Right renal pelvis (tissue), 4 donors: ENCODE measurements around the gene KRT78. TPM values are rescaled to one million over a fixed set of nuclear protein-coding genes. Genes with fewer than 3 reads are reported as not detected.
"Not testable (repeated sequence)": the region's sequence is repeated elsewhere in the genome, so short reads cannot be mapped to it uniquely, and the experiment has no call there.

Experiments used
- DNase-seq, 4 donors: peaks; one replicate each; pipeline ENCODE4 v3.0.0-alpha.2; 2013; ENCODE audit warnings: low read depth in 4 of 4, low spot score in 3 of 4, missing footprints in 1 of 4
- polyA plus RNA-seq, 4 donors: library from polyadenylated mRNA; unstranded; fragments of 120-200 nt; gene quantifications; one replicate each; pipeline ENCODE4 v1.2.1, GENCODE V29; 2013; ENCODE audit not compliant: insufficient read length in 4 of 4

KRT78 gene
- polyA plus RNA-seq, 4 donors = 0.05 TPM; not detected in 3

- no peak for DNase-seq
Observed at GRCh38 chr12:52872644-52873389, 24.0 kb upstream of the KRT78 start.

- no peak for DNase-seq
Observed at GRCh38 chr12:52871291-52872039, 22.7 kb upstream of the KRT78 start.

DNA sequence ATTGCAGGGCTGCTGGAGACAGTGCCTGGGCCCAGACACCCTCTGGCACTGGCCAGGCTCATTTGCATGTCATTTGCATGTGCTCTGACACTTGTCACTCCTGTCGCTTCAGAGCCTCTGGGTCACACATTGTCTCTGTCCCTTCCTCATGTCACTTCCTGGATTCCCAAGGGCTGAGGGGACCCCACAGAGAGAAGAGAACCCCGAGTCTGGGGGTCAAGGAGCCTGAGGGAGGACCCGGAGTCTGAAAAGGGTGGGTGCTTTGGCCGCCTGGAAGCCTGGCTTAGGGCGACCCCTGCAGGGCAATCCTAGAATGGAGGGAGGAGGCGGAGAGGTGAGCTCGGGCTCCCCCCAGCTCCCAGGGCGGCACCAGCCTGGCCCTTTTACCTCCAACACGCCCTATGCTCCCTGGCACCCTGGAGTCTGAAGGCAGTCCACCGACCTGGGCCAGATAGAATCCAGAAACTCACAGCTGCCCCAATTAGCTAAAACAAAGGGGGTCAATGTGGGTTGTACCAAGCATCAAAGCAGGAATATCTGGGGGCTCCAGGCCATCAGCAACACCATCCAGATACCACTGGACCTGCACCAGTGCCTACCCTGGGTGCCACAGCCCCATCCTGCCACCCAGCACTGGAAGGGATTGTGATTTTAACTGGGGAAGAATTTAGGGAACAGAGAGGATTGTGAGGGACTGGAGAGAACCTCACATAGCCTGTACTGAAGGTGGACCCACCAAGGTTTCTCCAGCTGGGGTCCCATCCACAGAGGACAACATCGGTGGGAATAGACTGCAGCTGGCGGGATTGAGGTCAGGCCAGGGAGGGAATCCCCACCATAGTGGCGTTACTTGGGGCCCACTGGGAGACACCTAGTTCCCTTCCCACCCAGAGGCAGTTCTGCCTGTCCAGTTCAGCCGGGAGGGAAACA, 21.8 kb upstream of the KRT78 start:
- no peak for DNase-seq

DNA sequence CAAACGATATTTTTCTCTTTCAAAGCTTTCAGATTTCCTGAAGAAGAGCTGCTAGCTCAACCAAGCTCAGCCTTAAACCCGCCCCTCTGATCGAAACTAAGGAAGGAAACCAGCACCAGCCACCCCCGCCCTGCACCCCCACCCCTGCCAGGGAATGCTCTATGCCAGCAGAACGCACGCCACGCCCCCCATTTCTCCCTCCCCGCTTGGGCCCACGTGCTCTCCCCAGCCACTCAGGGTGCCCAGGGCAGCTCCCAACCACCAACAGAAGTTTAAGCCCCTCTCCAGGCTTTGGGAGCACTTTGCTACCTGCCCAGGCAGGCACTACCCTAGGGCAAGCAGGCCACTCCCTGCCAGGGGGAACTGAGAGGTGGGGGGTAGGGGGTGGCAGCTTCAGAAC, 18.8 kb upstream of the KRT78 start:
- no peak for DNase-seq

DNA sequence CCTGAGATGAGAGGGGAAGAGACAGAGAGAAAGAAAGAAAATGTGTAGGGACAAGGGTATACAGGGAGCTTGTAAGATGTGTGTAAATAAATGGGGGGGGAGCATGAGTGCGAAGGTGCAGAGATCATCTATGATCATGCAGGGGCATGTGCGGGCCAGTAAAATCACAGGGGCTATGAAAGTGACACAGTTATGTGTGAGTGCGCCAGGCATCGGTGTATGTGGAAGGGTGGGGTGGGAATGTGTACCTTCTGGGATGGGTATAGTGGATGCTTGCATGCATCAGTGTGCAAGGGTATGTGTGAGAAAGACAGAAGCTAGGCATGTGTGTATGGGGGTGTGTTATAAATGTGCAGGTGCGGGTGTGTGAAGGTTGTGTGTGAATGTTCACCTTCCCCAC, 18.4 kb upstream of the KRT78 start:
- no peak for DNase-seq

GRCh38 chr12:52865090-52865944, 16.5 kb upstream of the KRT78 start:
- DNase-seq = peak in 1 of 4 donors; percentile 59

DNA sequence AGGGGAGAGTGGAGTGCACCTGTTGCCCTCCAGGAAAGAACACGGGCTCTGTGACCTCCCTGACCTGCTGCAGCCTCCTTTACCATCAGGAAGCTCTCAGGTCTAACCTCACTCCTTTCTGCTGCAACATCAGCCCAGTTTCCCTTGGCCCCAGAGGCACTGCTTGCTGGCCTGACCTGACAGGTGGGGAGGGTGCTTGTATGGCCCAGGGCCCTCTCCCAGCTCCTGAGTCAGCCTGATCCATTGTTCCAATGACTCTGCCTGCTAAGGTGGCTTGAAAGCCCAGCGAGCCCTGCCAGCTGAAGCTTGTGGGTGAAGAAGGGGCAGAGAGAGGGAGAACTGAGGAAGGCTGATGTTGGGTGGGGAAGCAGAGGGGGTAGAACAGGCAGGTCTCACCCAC, 13.2 kb upstream of the KRT78 start:
- no peak for DNase-seq

DNA sequence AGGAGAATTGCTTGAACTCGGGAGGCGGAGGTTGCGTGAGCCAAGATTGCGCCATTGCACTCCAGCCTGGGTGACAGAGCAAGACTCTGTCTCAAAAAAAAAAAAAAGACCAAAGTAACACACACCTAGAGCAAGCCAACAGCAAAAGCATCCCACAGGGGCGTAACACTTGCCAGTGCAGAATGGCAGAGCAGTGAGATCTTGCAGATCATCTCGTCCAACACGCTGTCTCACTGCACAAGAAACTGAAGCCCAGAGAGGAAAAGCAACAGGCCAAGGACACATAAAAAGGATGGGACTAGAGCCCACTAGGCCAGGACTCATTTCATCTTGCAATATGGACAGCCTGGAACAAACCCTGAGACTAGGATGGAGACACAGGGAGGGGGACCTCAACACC, 12.7 kb upstream of the KRT78 start:
- no peak for DNase-seq

GRCh38 chr12:52860102-52860823, 11.5 kb upstream of the KRT78 start:
- no peak for DNase-seq

GRCh38 chr12:52857500-52857899, 8.7 kb upstream of the KRT78 start:
- DNase-seq = no peak

GRCh38 chr12:52856787-52857186, 8.0 kb upstream of the KRT78 start:
- DNase-seq = no peak

DNA sequence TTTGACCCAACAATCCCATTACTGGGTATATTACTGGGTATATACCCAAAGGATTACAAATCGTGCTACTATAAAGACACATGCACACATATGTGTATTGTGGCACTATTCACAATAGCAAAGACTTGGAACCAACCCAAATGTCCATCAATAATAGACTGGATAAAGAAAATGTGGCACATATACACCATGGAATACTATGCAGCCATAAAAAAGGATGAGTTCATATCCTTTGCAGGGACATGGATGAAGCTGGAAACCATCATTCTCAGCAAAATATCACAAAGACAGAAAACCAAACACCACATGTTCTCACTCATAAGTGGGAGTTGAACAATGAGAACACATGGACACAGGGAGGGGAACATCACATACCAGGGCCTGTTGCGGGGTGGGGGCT, 7.3 kb upstream of the KRT78 start:
- DNase-seq = not testable (repeated sequence)

- DNase-seq = no peak
Observed at GRCh38 chr12:52851787-52852186, 3.0 kb upstream of the KRT78 start.

DNA sequence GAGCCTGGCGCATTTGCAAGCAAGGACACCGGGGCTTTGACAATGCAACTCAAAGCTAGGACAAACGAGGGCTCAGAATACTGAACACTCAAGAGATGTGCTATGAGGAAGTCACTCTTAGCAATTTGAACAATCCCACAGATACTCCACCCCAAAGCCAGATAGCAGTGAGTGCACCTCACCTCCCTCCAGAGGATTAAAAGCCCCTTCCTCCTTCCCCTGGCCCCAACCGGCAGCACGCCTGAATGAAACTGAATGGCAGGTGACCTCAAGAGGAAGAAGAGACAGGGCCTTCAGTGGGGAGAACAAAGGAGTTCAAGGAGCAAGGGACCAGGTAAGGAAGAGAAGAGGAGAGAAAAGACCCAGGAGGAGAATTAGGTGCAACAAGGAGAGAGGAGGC, 1.9 kb upstream of the KRT78 start:
- DNase-seq = no peak

- DNase-seq = no peak
Observed at GRCh38 chr12:52849511-52849910, 717 bp upstream of the KRT78 start.

DNA sequence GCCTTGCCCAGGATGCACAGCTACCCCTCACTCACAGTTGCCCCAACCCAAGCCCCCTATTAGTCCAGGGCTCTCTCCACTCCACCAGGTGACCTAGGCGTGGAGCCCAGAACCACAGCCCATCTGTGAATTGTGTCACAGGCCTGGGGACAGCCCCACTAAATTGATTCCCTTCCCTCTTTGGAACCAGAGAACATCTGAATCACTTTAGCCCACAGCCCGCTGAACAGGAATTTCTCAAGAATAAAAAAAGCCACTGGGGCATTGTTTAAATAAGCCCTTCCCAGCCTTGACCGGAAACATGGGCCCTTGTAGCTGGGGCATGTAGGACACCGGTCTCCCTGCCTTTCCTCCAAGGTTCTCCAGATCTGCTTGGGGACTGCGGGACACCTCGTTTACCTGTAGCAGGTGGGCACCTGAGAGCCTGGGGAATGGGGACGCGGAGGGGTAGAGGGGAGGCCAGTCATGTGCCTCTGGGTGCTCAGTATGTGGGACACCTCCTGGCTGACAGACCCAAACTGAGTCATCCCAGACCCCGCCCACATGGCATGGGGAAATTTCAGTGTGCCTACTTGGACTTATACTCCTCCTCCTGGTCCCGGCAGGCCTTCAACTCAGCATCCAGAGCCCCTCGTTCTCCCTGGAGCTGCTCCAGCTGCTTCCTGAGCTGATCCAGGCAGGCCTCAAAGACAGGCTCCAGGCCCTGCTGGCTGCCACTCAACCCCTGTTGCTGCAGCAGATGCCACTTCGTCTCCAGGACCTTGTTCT, 1.3 kb downstream of the KRT78 start:
- no peak for DNase-seq

DNA sequence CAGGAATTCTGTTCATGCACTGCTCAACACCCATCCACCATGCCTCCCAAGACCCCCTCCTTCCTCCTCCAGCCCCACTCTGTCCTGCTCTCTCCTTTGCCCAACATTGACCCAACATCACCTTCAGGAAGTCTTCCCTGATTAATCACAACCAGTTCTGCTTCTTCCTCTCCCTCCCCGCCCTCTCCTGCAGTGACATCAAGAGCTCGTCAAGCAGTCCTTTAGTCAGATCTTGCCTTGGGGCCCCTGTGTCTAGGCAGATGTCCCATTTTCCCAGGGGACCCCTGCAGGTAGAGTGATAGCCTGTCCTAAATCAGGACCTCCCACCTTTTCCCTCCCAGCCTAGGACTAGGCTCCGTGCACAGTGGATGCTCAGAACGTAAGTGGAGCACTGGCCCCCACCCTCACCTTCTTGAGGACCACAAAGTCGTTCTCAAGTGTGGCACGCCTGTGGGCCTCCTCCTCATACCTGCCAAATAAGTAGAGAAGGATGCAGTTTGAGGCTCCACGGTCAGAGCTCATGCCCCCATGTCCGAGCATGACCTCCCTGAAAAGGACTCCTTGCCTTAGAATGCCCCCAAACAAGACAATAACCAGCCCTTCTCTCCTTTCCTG, 2.3 kb downstream of the KRT78 start:
- no peak for DNase-seq

- no peak for DNase-seq
Observed at GRCh38 chr12:52845946-52846345, 2.8 kb downstream of the KRT78 start.
